ENCODE results near the gene PNPLA3. TPM values are rescaled to one million over a fixed set of nuclear protein-coding genes. Genes with fewer than 3 reads are reported as not detected.
"Not testable (repeated sequence)": the region's sequence is repeated elsewhere in the genome, so short reads cannot be mapped to it uniquely, and the experiment has no call there.

The PNPLA3 gene
- total and polyA plus RNA-seq, 8 donors: 0.34 to 2.4 (median 0.50) TPM

- H3K9me3 ChIP-seq; H3K36me3 ChIP-seq; H3K27ac ChIP-seq; H3K4me1 ChIP-seq; H3K4me3 ChIP-seq; ATAC-seq; intact Hi-C loops (cut with DNase I); DNase-seq: not testable (repeated sequence)
- H3K27me3 ChIP-seq: peaks cover 0 to 88% of the 10 kb centered on the region in 2 donors
- TF ChIP-seq, protein P1, sequence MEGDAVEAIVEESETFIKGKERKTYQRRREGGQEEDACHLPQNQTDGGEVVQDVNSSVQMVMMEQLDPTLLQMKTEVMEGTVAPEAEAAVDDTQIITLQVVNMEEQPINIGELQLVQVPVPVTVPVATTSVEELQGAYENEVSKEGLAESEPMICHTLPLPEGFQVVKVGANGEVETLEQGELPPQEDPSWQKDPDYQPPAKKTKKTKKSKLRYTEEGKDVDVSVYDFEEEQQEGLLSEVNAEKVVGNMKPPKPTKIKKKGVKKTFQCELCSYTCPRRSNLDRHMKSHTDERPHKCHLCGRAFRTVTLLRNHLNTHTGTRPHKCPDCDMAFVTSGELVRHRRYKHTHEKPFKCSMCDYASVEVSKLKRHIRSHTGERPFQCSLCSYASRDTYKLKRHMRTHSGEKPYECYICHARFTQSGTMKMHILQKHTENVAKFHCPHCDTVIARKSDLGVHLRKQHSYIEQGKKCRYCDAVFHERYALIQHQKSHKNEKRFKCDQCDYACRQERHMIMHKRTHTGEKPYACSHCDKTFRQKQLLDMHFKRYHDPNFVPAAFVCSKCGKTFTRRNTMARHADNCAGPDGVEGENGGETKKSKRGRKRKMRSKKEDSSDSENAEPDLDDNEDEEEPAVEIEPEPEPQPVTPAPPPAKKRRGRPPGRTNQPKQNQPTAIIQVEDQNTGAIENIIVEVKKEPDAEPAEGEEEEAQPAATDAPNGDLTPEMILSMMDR (IDR thresholded peaks at IDR 0.05): peak in 1 of 2 donors; percentile 29
These were observed 19.2 kb upstream of the PNPLA3 start for GRCh38 chr22:43904412-43904811.

DNA sequence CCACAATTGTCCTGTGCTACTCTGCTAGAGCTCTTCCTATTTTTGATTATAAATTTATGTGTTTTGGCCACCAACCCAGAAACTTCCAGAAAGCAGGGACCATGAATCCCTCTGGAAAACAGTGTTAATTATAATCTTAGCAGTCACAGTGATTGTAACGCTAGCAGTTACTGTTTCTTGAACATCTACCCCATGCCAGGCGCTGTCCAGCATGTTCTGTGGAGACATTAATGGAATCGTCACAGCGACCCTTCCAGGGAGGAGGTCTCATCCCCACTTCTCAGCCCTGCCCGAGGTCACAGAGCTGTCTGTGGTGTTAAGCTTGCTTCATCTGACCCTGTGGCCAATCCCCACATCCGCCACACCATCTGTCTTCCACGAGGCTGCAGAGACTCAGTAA, 17.9 kb upstream of the PNPLA3 start:
- ATAC-seq (no peak), DNase-seq (no peak)
- TF ChIP-seq, protein P1 (IDR thresholded peaks at IDR 0.05): no peak
- H3K9me3 ChIP-seq: no peaks in the 10 kb centered on the region
- intact Hi-C loops (cut with DNase I): no loop called here
- H3K27ac ChIP-seq: no peak overlapping the region
- H3K36me3 ChIP-seq: no peaks in the 10 kb centered on the region
- no peaks in the 10 kb centered on the region for H3K4me1 ChIP-seq
- peaks cover 0 to 82% of the 10 kb centered on the region in 2 donors for H3K27me3 ChIP-seq
- H3K4me3 ChIP-seq: no peak overlapping the region

DNA sequence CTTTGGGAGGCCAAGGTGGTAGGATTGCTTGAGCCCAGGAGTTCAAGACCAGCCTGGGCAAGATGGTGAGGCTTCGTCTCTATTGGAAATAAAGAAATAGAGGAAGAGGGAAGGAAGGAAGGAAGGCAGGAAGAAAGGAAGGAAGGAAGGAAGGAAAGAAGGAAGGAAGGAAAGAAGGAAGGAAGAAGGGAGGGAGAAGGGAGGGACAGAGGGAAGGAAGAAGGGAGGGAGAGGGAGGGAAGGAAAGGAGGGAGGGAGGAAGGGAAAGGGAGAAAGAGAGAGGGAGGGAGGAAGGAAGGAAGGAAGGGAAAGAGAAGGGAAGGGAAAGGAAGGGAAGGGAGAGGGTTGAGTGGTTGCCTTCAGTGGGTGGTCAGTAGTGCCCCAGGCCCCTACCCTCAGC, 13.9 kb upstream of the PNPLA3 start:
- H3K4me1 ChIP-seq: no peaks in the 10 kb centered on the region
- H3K9me3 ChIP-seq: no peaks in the 10 kb centered on the region
- no peak for ATAC-seq
- TF ChIP-seq, protein P1 (IDR thresholded peaks at IDR 0.05): no peak
- no peak for DNase-seq
- H3K36me3 ChIP-seq: no peaks in the 10 kb centered on the region
- H3K27me3 ChIP-seq: peaks cover 0 to 70% of the 10 kb centered on the region in 2 donors
- intact Hi-C loops (cut with DNase I): no loop called here
- H3K27ac ChIP-seq: no peak overlapping the region
- H3K4me3 ChIP-seq: no peak overlapping the region

DNA sequence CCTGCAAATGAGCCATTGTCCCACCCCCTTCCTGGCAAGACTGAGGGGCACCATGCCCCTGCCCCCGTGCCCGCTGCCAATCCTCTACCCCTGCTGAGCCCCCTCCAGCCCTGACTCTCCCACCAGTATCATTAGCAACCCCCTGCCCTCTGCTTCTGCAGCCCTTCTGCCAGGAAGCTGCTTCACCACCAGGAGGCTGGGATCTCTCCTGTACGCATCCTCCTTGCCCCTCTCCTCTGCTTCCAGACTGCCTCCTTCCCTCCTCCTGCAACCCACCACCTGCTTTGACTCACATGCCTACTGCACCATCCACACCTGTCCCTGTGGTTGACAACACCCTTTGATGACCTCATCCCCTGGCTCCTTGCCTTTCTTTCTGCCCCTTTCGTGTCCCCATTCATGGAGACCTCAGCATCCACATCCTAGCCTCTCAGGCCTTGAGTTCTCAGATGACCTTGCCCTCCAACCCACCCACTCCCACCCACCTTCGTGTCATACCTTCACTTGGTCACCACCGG, 13.4 kb upstream of the PNPLA3 start:
- DNase-seq: no peak
- no peak overlapping the region for H3K27ac ChIP-seq
- no peaks in the 10 kb centered on the region for H3K36me3 ChIP-seq
- no peak for ATAC-seq
- TF ChIP-seq, protein P1 (IDR thresholded peaks at IDR 0.05): no peak
- no peak overlapping the region for H3K4me3 ChIP-seq
- H3K27me3 ChIP-seq: peaks cover 0 to 66% of the 10 kb centered on the region in 2 donors
- intact Hi-C loops (cut with DNase I): no loop called here
- no peaks in the 10 kb centered on the region for H3K9me3 ChIP-seq
- no peaks in the 10 kb centered on the region for H3K4me1 ChIP-seq

GRCh38 chr22:43911351-43911750, 12.3 kb upstream of the PNPLA3 start:
- no peak overlapping the region for H3K27ac ChIP-seq
- intact Hi-C loops (cut with DNase I): no loop called here
- no peaks in the 10 kb centered on the region for H3K4me1 ChIP-seq
- ATAC-seq (no peak), DNase-seq (no peak)
- H3K9me3 ChIP-seq: no peaks in the 10 kb centered on the region
- H3K27me3 ChIP-seq: peaks cover 0 to 64% of the 10 kb centered on the region in 2 donors
- TF ChIP-seq, protein P1 (IDR thresholded peaks at IDR 0.05): no peak
- H3K4me3 ChIP-seq: no peak overlapping the region
- H3K36me3 ChIP-seq: no peaks in the 10 kb centered on the region
